GM19240 (cell line): ENCODE results near the gene ATP1A3.
"Not testable (repeated sequence)": the region's sequence is repeated elsewhere in the genome, so short reads cannot be mapped to it uniquely, and the experiment has no call there.

Source experiments
- DNase-seq: peaks from one replicate; pipeline ENCODE4 v3.0.0; 2011; ENCODE audit warnings: low spot score; ENCODE audit not compliant: insufficient read length

ATP1A3 gene

GRCh38 chr19:41947091-41947490, 46.9 kb downstream of the ATP1A3 start:
- DNase-seq: no peak

GRCh38 chr19:41945135-41945766, 48.8 kb downstream of the ATP1A3 start:
- DNase-seq: peak; percentile 90

DNA sequence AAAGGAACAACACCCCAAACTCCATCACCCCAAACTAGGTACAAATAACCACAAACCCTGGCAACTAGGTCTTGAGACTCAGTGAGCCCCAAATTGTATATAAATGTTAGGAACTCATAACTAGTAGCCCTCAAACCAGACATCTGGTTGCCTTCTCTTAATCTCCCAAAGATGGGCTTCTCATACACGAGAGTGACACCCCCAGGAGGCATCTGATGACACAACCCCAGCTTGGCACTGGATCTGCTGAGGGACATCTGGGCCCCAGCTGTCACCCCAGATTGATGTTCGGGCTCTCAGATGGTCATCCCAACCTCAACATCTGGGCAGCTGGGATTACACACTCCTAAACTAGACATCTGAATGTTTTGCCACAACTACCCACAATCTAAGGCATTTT, 49.7 kb downstream of the ATP1A3 start:
- no peak for DNase-seq

- DNase-seq: no peak
These were observed 52.4 kb downstream of the ATP1A3 start for GRCh38 chr19:41941410-41942202.

DNA sequence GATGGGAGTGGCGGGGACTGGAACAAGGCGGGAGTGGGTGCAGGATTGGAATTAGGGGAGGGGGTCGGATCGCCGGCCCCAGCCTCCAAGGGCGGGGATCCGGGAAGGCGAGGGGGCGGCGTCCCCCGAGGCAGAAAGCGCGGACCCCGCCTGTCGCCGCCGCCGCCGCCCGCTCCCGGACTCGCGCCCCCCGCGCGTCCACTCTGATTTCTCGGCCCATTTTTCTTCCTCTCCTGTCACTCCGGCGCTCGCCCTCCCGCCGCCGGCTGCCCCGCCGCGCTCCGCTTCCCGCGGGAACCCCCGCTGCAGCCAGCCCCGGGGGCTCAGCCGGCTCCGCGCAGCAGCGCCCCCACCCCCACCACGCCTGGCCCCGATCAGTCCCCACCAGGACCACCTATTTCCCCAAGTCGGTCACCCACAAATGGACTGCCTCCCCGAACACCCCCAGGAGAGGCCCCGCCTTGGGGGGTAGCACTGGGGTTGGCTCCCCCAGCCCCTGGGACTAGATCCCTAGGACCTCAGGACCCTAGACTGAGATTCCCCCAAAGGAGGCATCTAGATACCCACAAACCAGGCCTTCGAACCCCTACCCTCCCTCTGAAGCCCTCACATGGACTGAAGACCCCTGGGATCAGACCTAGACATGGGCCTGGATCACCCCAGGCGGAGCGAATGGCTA, 53.2 kb downstream of the ATP1A3 start:
- DNase-seq: no peak

GRCh38 chr19:41939861-41940730, 53.9 kb downstream of the ATP1A3 start:
- no peak for DNase-seq

DNA sequence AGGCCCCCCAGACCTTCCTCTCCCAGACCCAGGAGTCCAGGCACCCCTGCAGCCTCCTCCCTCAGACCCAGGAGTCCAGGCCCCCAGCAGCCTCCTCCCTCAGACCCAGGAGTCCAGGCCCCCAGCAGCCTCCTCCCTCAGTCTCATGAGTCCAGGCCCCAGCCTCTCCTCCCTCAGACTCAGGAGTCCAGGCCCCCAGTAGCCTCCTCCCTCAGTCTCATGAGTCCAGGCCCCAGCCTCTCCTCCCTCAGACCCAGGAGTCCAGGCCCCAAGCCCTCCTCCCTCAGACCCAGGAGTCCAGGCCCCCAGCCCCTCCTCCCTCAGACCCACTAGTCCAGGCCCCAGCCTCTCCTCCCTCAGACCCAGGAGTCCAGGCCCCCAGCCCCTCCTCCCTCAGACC, 54.8 kb downstream of the ATP1A3 start:
- not testable (repeated sequence) for DNase-seq

GRCh38 chr19:41937525-41938468, 56.2 kb downstream of the ATP1A3 start:
- DNase-seq: no peak

- DNase-seq: no peak
These were observed 57.1 kb downstream of the ATP1A3 start for GRCh38 chr19:41936961-41937360.

DNA sequence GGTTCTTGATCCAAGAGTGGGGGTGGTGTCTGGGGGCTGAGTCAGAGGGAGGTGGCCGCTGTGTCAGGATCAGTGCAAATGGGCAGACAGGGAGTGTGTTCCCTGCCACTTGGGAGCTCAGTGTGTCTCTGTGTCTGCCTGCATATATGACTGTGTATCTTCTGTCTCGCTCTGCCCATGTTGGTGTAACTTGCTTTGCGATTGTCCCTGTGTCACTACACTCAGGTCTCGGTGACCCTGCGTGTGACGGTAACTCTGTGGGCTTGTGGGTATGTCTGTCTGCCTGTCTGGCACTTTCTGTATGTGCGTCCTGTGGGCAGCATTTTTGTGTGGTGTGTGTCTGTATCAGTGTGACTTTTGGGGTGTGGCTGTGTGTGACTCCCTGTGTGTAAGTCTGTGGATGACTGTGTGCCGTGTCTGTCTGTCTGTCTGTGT, 57.6 kb downstream of the ATP1A3 start:
- DNase-seq: no peak

DNA sequence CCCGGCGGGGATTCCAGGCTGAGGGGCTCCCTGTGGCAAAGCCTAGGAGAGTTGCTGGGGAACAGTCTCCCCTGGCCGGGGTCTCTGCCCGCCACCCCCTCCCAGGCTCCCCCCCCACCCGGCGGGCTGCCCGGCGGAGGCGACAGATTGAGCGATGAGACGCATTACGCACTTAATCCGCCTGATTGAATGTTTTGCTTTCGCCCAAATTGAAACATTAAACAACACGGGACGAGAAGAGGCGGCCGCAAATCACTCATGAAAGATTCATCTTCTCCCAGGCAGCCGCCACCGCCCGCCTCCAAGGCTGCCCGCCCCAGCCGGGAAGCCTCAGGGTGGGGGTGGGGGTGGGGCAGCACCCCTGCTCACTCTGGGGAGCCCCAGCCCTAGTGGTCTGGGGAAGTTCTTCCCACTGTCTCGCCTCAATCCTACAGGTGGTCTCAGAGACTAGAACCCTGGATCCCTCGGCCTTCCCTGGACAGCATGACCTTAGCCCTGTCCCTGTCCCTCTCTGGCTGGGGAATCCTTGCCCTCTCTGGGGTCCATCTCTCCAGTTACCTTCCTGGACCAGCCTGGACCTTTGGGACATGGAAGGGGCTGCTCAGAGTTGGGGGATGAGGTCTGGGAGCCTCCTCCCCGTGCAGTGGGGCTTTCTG, 58.1 kb downstream of the ATP1A3 start:
- DNase-seq: no peak

DNA sequence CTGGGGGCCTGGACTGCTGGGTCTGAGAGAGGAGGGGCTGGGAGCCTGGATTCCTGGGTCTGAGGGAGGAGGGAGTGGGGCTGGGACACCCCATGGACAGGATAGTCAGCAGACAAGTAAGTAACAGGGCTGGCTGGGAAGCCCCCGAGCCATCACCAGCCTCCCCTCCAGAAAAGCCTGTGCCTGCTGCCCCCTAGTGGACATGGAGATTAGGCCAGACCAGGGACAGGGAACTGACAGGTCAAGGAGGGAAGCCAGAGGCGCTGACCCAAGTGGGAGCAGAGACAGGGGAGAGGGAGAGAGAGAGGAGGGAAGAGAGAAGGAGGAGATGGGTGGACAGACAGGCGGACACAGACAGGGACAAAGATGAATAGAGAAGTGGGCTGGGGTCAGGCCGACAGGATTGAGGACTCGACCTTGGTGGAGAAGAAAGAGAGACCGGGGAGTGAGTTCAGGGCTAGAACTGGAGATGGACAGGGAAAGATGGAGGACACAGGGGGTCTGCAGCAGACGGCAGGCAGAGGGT, 59.1 kb downstream of the ATP1A3 start:
- DNase-seq: peak; percentile 95

- DNase-seq: no peak
These were observed 60.2 kb downstream of the ATP1A3 start for GRCh38 chr19:41933693-41934426.

GRCh38 chr19:41932720-41933332, 61.2 kb downstream of the ATP1A3 start:
- no peak for DNase-seq

GRCh38 chr19:41932259-41932719, 61.7 kb downstream of the ATP1A3 start:
- DNase-seq: no peak

- no peak for DNase-seq
These were observed 63.0 kb downstream of the ATP1A3 start for GRCh38 chr19:41930926-41931592.

DNA sequence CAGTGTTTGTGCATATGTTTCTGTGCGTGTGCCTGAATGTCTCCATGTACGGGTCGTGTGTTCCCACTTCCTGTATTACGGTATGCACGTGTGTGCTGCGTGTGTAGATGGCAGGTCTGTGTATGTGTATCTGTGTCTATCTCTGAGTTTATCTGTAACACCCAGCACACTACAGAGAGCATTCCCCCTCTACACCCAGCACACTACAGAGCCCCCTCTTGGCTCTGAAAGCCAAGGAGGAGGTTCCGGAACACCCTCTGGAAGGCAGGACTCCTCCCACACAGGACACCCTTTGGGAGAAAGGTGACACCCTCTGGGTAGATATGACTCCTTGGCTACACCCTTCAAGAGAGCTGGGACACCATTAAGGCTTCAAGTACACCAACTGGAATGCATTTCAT, 63.7 kb downstream of the ATP1A3 start:
- no peak for DNase-seq
